Gastrocnemius medialis (tissue), 4 donors: ENCODE data around the gene FYN.
A peak's percentile ranks its signal among the peaks of the same experiment; 100 is the strongest.

Experiments
- CTCF ChIP-seq, 5 experiments: fragments of 450-650 bp in 3 of 5; fragments of 200-600 bp in 2 of 5; sonication (generic) in 2 of 5; IDR thresholded peaks in 4 of 5; conservative IDR thresholded peaks in 1 of 5; 1 replicate in 4 of 5; 2 replicates in 1 of 5; pipeline ENCODE4 v1.5.1; 2016 to 2019; ENCODE audit warnings: antibody characterized with exemption in 5 of 5, mild to moderate bottlenecking in 3 of 5, moderate library complexity in 3 of 5
- POLR2A ChIP-seq, 2 donors: fragments of 450-650 bp; IDR thresholded peaks; one replicate each; pipeline ENCODE4 v1.6.1; 2017; ENCODE audit warnings: antibody characterized with exemption in 2 of 2, mild to moderate bottlenecking in 2 of 2, moderate library complexity in 2 of 2

DNA sequence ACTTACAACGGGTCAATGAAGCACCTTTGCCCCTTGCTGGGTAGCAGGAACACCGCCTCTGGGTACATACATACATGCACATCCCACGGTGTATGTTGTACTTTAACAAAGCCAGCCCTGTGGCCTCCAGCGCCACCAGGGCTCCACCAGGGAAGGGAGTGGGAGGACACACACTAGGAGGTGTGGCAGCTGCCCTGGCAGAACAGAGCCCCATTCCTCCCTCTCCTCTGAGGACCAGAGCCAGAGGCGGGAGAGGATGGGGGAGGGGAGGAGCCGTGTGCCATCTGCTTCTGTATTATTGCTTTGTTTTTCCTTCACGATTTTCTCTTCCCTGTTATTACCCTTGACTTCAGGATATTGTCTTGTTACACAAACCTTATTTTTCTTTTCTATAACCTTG is 161.8 kb downstream of the FYN start:
- TF ChIP-seq CTCF (IDR thresholded peaks at IDR 0.05 in 4 of 5, conservative IDR thresholded peaks at IDR 0.05 in 1 of 5) (peak in 1 of 5 experiments; percentile 21), POLR2A (IDR thresholded peaks at IDR 0.05) (no peak)
